OCI-LY1 (cell line): ENCODE data around the gene ST8SIA6.

Experiments used
- H2AFZ ChIP-seq: fragments of 200-600 bp; sonication (generic), shearing (Covaris generic); 2 replicates; pipeline ENCODE4 v1.6.0; 2014; ENCODE audit warnings: antibody characterized with exemption, mild to moderate bottlenecking, low read length
- H3F3A ChIP-seq: fragments of 200-600 bp; sonication (generic), shearing (Covaris generic); 2 replicates; pipeline ENCODE4 v1.6.0; 2014; ENCODE audit warnings: mild to moderate bottlenecking, antibody characterized with exemption, low read length, moderate library complexity; ENCODE audit not compliant: insufficient read depth
- H3K27ac ChIP-seq: fragments of 200-600 bp; sonication (generic); 2 replicates; pipeline ENCODE4 v1.5.1; 2014; ENCODE audit warnings: low read length, mixed run types, mild to moderate bottlenecking, low read depth; ENCODE audit not compliant: poor library complexity, severe bottlenecking
- H3K27me3 ChIP-seq: fragments of 200-600 bp; sonication (generic); 2 replicates; pipeline ENCODE4 v1.6.0; 2014; ENCODE audit warnings: antibody characterized with exemption, mild to moderate bottlenecking, low read length, moderate library complexity; ENCODE audit not compliant: insufficient read depth
- H3K36me3 ChIP-seq: fragments of 200-600 bp; sonication (generic); 2 replicates; pipeline ENCODE4 v1.6.1; 2014; ENCODE audit warnings: mild to moderate bottlenecking, antibody characterized with exemption, low read length, moderate library complexity, mixed read lengths; ENCODE audit not compliant: insufficient read depth
- H3K4me1 ChIP-seq: fragments of 200-600 bp; sonication (generic); 2 replicates; pipeline ENCODE4 v1.5.1; 2014; ENCODE audit warnings: mild to moderate bottlenecking, low read length, moderate library complexity; ENCODE audit not compliant: insufficient read depth, severe bottlenecking
- H3K4me2 ChIP-seq: fragments of 200-600 bp; sonication (generic), shearing (Covaris generic); 2 replicates; pipeline ENCODE4 v1.6.1; 2014; ENCODE audit warnings: low read length
- H3K4me3 ChIP-seq: fragments of 200-600 bp; sonication (generic); 2 replicates; pipeline ENCODE4 v1.5.1; 2014; ENCODE audit warnings: low read length, low read depth, mild to moderate bottlenecking, mixed read lengths; ENCODE audit not compliant: poor library complexity, severe bottlenecking
- H3K79me2 ChIP-seq: fragments of 200-600 bp; shearing (Covaris generic); 2 replicates; pipeline ENCODE4 v1.6.1; 2016; ENCODE audit warnings: mixed run types, low read length, mixed read lengths; ENCODE audit not compliant: insufficient read depth
- H3K9ac ChIP-seq: fragments of 200-600 bp; sonication (generic), shearing (Covaris generic); 2 replicates; pipeline ENCODE4 v1.6.1; 2014; ENCODE audit warnings: mild to moderate bottlenecking, low read length, mixed read lengths
- H3K9me2 ChIP-seq: fragments of 200-600 bp; sonication (generic), shearing (Covaris generic); 2 replicates; pipeline ENCODE4 v1.6.1; 2014; ENCODE audit warnings: low read depth, mild to moderate bottlenecking, low read length, mixed read lengths
- H3K9me3 ChIP-seq: fragments of 200-600 bp; shearing (Covaris generic); 2 replicates; pipeline ENCODE4 v1.6.1; 2014; ENCODE audit warnings: low read length, mixed read lengths
- H4K20me1 ChIP-seq: fragments of 200-600 bp; sonication (generic), shearing (Covaris generic); 2 replicates; pipeline ENCODE4 v1.6.0; 2016; ENCODE audit warnings: mild to moderate bottlenecking, low read length; ENCODE audit not compliant: insufficient read depth
- CTCF ChIP-seq: fragments of 200-600 bp; sonication (generic), shearing (Covaris generic); IDR thresholded peaks from 2 replicates; pipeline ENCODE4 v1.5.1; 2017; ENCODE audit warnings: mild to moderate bottlenecking, antibody characterized with exemption, low read length, moderate library complexity, mixed read lengths
- EZH2 ChIP-seq: fragments of 200-600 bp; sonication (generic), shearing (Covaris generic); IDR thresholded peaks from 2 replicates; pipeline ENCODE4 v1.8.0; 2017; ENCODE audit warnings: borderline replicate concordance, mixed run types, mild to moderate bottlenecking, antibody characterized with exemption, low read length, moderate library complexity, mixed read lengths

Gene ST8SIA6

GRCh38 chr10:17380888-17381287 is 73.5 kb downstream of the ST8SIA6 start:
- no peaks in the 10 kb centered on the region for H3K9me3 ChIP-seq

GRCh38 chr10:17380016-17380415 is 74.4 kb downstream of the ST8SIA6 start:
- Histone ChIP-seq H3K4me3 (no peak overlapping the region), H3F3A (no peaks in the 10 kb centered on the region), H3K27ac (no peak overlapping the region), H3K79me2 (no peaks in the 10 kb centered on the region), H2AFZ (no peak overlapping the region), H4K20me1 (no peaks in the 10 kb centered on the region), H3K9ac (no peak overlapping the region), H3K27me3 (no peaks in the 10 kb centered on the region), H3K9me3 (no peaks in the 10 kb centered on the region), H3K4me2 (no peak overlapping the region), H3K36me3 (no peaks in the 10 kb centered on the region), H3K4me1 (no peaks in the 10 kb centered on the region), H3K9me2 (no peaks in the 10 kb centered on the region)
- TF ChIP-seq CTCF (no peak), EZH2 (no peak)

More at GRCh38 chr10:17380888-17381287, 73.5 kb downstream of the ST8SIA6 start:
- H3K27me3 ChIP-seq, result no peaks in the 10 kb centered on the region
- H2AFZ ChIP-seq, result no peak overlapping the region
- no peaks in the 10 kb centered on the region for H3K4me1 ChIP-seq
- no peak overlapping the region for H3K4me2 ChIP-seq
- TF ChIP-seq EZH2 (no peak), CTCF (no peak)
- no peaks in the 10 kb centered on the region for H3K79me2 ChIP-seq
- no peak overlapping the region for H3K27ac ChIP-seq
- H3K9me2 ChIP-seq, result no peaks in the 10 kb centered on the region
- no peak overlapping the region for H3K9ac ChIP-seq
- no peaks in the 10 kb centered on the region for H4K20me1 ChIP-seq
- no peaks in the 10 kb centered on the region for H3K36me3 ChIP-seq
- H3K4me3 ChIP-seq, result no peak overlapping the region
- no peaks in the 10 kb centered on the region for H3F3A ChIP-seq

- Histone ChIP-seq H2AFZ (no peak overlapping the region), H3F3A (no peaks in the 10 kb centered on the region), H3K9ac (no peak overlapping the region), H4K20me1 (no peaks in the 10 kb centered on the region), H3K4me1 (no peaks in the 10 kb centered on the region), H3K36me3 (no peaks in the 10 kb centered on the region), H3K4me3 (no peak overlapping the region), H3K27me3 (no peaks in the 10 kb centered on the region), H3K79me2 (no peaks in the 10 kb centered on the region), H3K9me2 (no peaks in the 10 kb centered on the region), H3K4me2 (no peak overlapping the region), H3K9me3 (no peaks in the 10 kb centered on the region), H3K27ac (no peak overlapping the region)
- no peak for TF ChIP-seq CTCF
- no peak for TF ChIP-seq EZH2
Observed at GRCh38 chr10:17379151-17379690, 75.2 kb downstream of the ST8SIA6 start.
